ENCODE data around the gene CCL21. TPM values are rescaled to one million over a fixed set of nuclear protein-coding genes. Genes with fewer than 3 reads are reported as not detected.

Gene CCL21
- total and polyA plus RNA-seq, 2 of the 8 experiments (the other 6 are each of a cell fraction or from before 2014, with no cell fraction given), result not detected

DNA sequence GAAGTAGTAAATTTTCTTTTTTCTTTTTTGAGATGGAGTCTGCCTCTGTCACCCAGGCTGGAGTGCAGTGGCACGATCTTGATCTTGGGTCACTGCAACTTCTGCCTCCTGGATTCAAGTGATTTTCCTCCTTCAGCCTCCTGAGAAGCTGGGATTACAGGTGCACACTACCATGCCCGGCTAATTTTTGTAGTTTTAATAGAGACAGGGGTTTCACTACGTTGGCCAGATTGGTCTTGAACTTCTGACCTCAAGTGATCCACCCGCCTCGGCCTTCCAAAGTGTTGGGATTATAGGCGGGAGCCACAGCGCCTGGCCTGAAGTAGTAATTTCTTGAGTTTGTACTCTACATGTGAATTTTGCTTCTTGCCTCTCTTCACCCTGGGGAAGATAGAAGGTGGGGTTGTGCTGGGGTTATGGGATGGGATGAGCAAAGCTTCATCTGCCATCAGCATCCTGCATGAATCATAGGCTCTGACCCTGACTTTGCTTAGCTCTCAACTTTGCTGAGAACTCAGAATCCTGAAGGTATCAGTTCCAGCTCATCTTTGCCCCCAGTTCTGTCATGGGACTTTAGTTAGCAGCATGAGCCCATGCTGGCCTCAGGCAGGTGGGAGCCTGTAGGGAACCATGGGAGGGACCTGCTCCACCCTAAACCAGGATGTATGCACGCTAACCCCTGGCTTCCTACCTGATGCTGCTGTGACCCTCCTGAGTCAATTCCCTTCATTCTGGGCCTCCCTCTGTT, 9.3 kb upstream of the CCL21 start:
- no peak overlapping the region for H3K23ac ChIP-seq (ENCODE audit: insufficient read length)
- no peak overlapping the region for H2BK120ac ChIP-seq (replicated peaks; ENCODE audit: low read depth, low read length)
- H3K14ac ChIP-seq (ENCODE audit: insufficient read length), result no peak overlapping the region
- no peak overlapping the region for H2BK12ac ChIP-seq (ENCODE audit: low read depth, low read length)
- no peak overlapping the region for H4K8ac ChIP-seq (ENCODE audit: extremely low read depth, insufficient read depth, low read length)
- H4K20me1 ChIP-seq (replicated peaks in 1 of 2; ENCODE audit: control insufficient read depth in 1 of 2, insufficient read depth in 2 of 2, low read length in 2 of 2), result no peaks in the 10 kb centered on the region
- H2AFZ ChIP-seq (ENCODE audit: low read length), result no peak overlapping the region
- H3K27me3 ChIP-seq (replicated peaks in 1 of 4; ENCODE audit: control insufficient read depth in 3 of 4, extremely low read depth in 1 of 4, insufficient read depth in 3 of 4, low read length in 3 of 4), result peaks cover 0 to 3% (median 0%) of the 10 kb centered on the region in 4 experiments; a peak in 1 of 7 replicates
- no peak overlapping the region for H2BK20ac ChIP-seq (ENCODE audit: low read length)
- 90% methylated on average over 8 of the region's 8 CpGs; no CpG with 5 or more reads in 1 of the 2 experiments for WGBS, 2 experiments (ENCODE audit: extremely low coverage in 1 of 2, insufficient coverage in 1 of 2, insufficient read length in 1 of 2, insufficient replicate concordance in 2 of 2, low coverage in 1 of 2, low lambda C conversion rate in 2 of 2, missing lambda C conversion rate in 1 of 2)
- no peak overlapping the region for H4K91ac ChIP-seq (replicated peaks; ENCODE audit: insufficient read length, low read length)
- no peak overlapping the region for H3K9ac ChIP-seq (replicated peaks in 1 of 4; ENCODE audit: extremely low read depth in 1 of 4, low read depth in 3 of 4, low read length in 3 of 4)
- no peak overlapping the region for H2AK5ac ChIP-seq (ENCODE audit: low read depth, low read length)
- H2BK15ac ChIP-seq (ENCODE audit: low read length), result no peak overlapping the region
- H3K79me1 ChIP-seq (ENCODE audit: low read depth, low read length), result no peaks in the 10 kb centered on the region
- CTCF ChIA-PET (ENCODE audit: partially characterized antibody), result interaction anchor here (0.5 to 6.6 kb wide), 3 partner anchors 17 to 149 kb away, joined by 3 to 67 read pairs (median 4); no protein-coding TSS in a partner anchor
- H3K56ac ChIP-seq (replicated peaks; ENCODE audit: insufficient read length, low read depth, low read length), result no peak overlapping the region
- FAIRE-seq (no peak), DNase-seq (ENCODE audit: low read depth in 1 of 2, low spot score in 2 of 2) (no peak)
- no peak overlapping the region for H3K27ac ChIP-seq (ENCODE audit: low read depth, low read length)
- no peak overlapping the region for H3K4me2 ChIP-seq (ENCODE audit: insufficient read depth in 1 of 2, low read depth in 2 of 2, low read length in 2 of 2)
- 0 out of 2 replicates have a peak, but pooled peaks cover 2% of the 10 kb centered on the region for H3K23me2 ChIP-seq (ENCODE audit: low read depth, low read length)
- no peak overlapping the region for H3K4ac ChIP-seq (replicated peaks; ENCODE audit: insufficient read length, low read depth, low read length)
- no peaks in the 10 kb centered on the region for H3K79me2 ChIP-seq (ENCODE audit: control insufficient read depth in 1 of 2, insufficient read depth in 2 of 2, low read length in 2 of 2)
- no peaks in the 10 kb centered on the region for H3K36me3 ChIP-seq (ENCODE audit: control insufficient read depth in 2 of 4, insufficient read depth in 4 of 4, low read length in 3 of 4)
- H3K18ac ChIP-seq (ENCODE audit: extremely low read depth, low read length), result no peak overlapping the region
- H3K4me1 ChIP-seq (replicated peaks in 1 of 4; ENCODE audit: control insufficient read depth in 3 of 4, insufficient read depth in 4 of 4, low read length in 3 of 4), result 0 out of 7 replicates have a peak, but pooled peaks cover 0 to 4% (median 0%) of the 10 kb centered on the region in 4 experiments
- H4K5ac ChIP-seq (ENCODE audit: insufficient read length, low read depth, low read length), result no peak overlapping the region
- no peak overlapping the region for H3K4me3 ChIP-seq (ENCODE audit: extremely low read depth in 1 of 4, insufficient read depth in 2 of 4, low read depth in 3 of 4, low read length in 4 of 4)
- POLR2A ChIA-PET (ENCODE audit: partially characterized antibody), result no interaction called here
- H3K9me3 ChIP-seq (ENCODE audit: insufficient read depth in 2 of 2, low read depth in 1 of 2, low read length in 1 of 2), result no peaks in the 10 kb centered on the region
- H2BK5ac ChIP-seq (ENCODE audit: low read depth, low read length), result no peak overlapping the region
- no peak for TF ChIP-seq POU5F1 (IDR thresholded peaks at IDR 0.05; ENCODE audit: low read depth, low read length)
- TF ChIP-seq, protein P1, sequence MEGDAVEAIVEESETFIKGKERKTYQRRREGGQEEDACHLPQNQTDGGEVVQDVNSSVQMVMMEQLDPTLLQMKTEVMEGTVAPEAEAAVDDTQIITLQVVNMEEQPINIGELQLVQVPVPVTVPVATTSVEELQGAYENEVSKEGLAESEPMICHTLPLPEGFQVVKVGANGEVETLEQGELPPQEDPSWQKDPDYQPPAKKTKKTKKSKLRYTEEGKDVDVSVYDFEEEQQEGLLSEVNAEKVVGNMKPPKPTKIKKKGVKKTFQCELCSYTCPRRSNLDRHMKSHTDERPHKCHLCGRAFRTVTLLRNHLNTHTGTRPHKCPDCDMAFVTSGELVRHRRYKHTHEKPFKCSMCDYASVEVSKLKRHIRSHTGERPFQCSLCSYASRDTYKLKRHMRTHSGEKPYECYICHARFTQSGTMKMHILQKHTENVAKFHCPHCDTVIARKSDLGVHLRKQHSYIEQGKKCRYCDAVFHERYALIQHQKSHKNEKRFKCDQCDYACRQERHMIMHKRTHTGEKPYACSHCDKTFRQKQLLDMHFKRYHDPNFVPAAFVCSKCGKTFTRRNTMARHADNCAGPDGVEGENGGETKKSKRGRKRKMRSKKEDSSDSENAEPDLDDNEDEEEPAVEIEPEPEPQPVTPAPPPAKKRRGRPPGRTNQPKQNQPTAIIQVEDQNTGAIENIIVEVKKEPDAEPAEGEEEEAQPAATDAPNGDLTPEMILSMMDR (IDR thresholded peaks at IDR 0.05; ENCODE audit: control extremely low read depth in 1 of 3, insufficient read depth in 1 of 3, low read depth in 1 of 3, low read length in 3 of 3), result no peak
- TF ChIP-seq, protein P2, sequence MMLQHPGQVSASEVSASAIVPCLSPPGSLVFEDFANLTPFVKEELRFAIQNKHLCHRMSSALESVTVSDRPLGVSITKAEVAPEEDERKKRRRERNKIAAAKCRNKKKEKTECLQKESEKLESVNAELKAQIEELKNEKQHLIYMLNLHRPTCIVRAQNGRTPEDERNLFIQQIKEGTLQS (IDR thresholded peaks at IDR 0.05; ENCODE audit: insufficient read depth, low read depth, low read length), result no peak
- TF ChIP-seq HDAC2 (IDR thresholded peaks at IDR 0.05; ENCODE audit: borderline replicate concordance in 1 of 2, low read depth in 2 of 2, low read length in 2 of 2), result no peak
- TF ChIP-seq SUZ12 (IDR thresholded peaks at IDR 0.05; ENCODE audit: low read length), result no peak
- TF ChIP-seq, protein P3, sequence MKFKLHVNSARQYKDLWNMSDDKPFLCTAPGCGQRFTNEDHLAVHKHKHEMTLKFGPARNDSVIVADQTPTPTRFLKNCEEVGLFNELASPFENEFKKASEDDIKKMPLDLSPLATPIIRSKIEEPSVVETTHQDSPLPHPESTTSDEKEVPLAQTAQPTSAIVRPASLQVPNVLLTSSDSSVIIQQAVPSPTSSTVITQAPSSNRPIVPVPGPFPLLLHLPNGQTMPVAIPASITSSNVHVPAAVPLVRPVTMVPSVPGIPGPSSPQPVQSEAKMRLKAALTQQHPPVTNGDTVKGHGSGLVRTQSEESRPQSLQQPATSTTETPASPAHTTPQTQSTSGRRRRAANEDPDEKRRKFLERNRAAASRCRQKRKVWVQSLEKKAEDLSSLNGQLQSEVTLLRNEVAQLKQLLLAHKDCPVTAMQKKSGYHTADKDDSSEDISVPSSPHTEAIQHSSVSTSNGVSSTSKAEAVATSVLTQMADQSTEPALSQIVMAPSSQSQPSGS (IDR thresholded peaks at IDR 0.05; ENCODE audit: low read length), result no peak

Measured in H1 (cell line).